HepG2 (cell line): Measurements from ENCODE around the gene KRTAP1-5. TPM values are rescaled to one million over a fixed set of nuclear protein-coding genes. Genes with fewer than 3 reads are reported as not detected.

Source experiments
- ATAC-seq: fragments of 200-7000 bp; cut with Tn5 transposase; 3 replicates; pipeline ENCODE4 v1.9.1; 2020; ENCODE audit warnings: mild to moderate bottlenecking, moderate library complexity
- BruUV-seq: library from RNA; stranded (reverse); fragments of 400-500 nt; replicated peaks from 2 replicates; lab custom pipeline; 2021; lab: Mats Ljungman, UMichigan
- CTCF ChIA-PET: fragments of 300-600 bp; formaldehyde crosslinking; extraction: SDS; loops from one replicate; lab custom pipeline; 2021; ENCODE audit warnings: low total read pairs, inconsistent platforms, low intra/inter-chr PET ratio; lab: Yijun Ruan, JAX
- POLR2A ChIA-PET: fragments of 350-600 bp; sonication (Branson Sonifier 250); formaldehyde crosslinking; loops from one replicate; lab custom pipeline; 2020; ENCODE audit warnings: antibody characterized with exemption, inconsistent platforms; lab: Yijun Ruan, JAX
- DNase-seq: peaks from one replicate; pipeline ENCODE4 v3.0.0-alpha.2; 2015; ENCODE audit warnings: low spot score
- FAIRE-seq: peaks from 3 replicates; lab custom pipeline; 2011; peaks lifted over from hg19 to GRCh38; lab: Jason Lieb, UNC
- H2AFZ ChIP-seq: one replicate; pipeline ENCODE4 v1.6.1; 2011; ENCODE audit warnings: low read length, inconsistent platforms
- H3K27ac ChIP-seq: fragments of 300-600 bp; 3 replicates; pipeline ENCODE4 v1.8.0; 2011; ENCODE audit warnings: mixed run types, mild to moderate bottlenecking, mixed read lengths, low read length, inconsistent platforms; ENCODE audit not compliant: insufficient read depth; ENCODE audit errors: extremely low read length
- H3K27me3 ChIP-seq, 2 experiments: fragments of 200-600 bp in 1 of 2; 2 replicates in 1 of 2; 3 replicates in 1 of 2; pipeline versions ENCODE4 v1.6.0 to v1.8.0; 2011; ENCODE audit warnings: low read length in 2 of 2, mild to moderate bottlenecking in 2 of 2, moderate library complexity in 2 of 2, inconsistent platforms in 1 of 2; ENCODE audit not compliant: insufficient read depth in 2 of 2, control insufficient read depth in 1 of 2
- H3K36me3 ChIP-seq, 2 experiments: fragments of 200-600 bp in 1 of 2; replicated peaks in 1 of 2; 2 replicates in 1 of 2; 3 replicates in 1 of 2; pipeline versions ENCODE4 v1.5.1 to v1.8.0; 2011; ENCODE audit warnings: low read length in 2 of 2, inconsistent platforms in 1 of 2; ENCODE audit not compliant: insufficient read depth in 2 of 2, control insufficient read depth in 1 of 2
- H3K4me1 ChIP-seq: 2 replicates; pipeline ENCODE4 v1.5.1; 2012; ENCODE audit warnings: low read length, inconsistent platforms; ENCODE audit not compliant: insufficient read depth
- H3K4me2 ChIP-seq: 2 replicates; pipeline ENCODE4 v1.6.0; 2011; ENCODE audit warnings: low read depth, low read length, inconsistent platforms
- H3K4me3 ChIP-seq, 3 experiments: fragments of 200-600 bp in 1 of 3; sonication (generic), shearing (Covaris generic) in 1 of 3; replicated peaks in 1 of 3; 2 replicates each; pipeline ENCODE4 v1.5.1; 2011 to 2016; ENCODE audit warnings: low read length in 3 of 3, inconsistent platforms in 2 of 3, low read depth in 2 of 3, mild to moderate bottlenecking in 2 of 3, control low read depth in 1 of 3, mixed read lengths in 1 of 3; ENCODE audit not compliant: insufficient read depth in 1 of 3
- H3K79me2 ChIP-seq: one replicate; pipeline ENCODE4 v1.6.1; 2011; ENCODE audit warnings: low read length, inconsistent platforms; ENCODE audit not compliant: insufficient read depth
- H3K9ac ChIP-seq: 2 replicates; pipeline ENCODE4 v1.6.0; 2011; ENCODE audit warnings: mild to moderate bottlenecking, low read depth, low read length, inconsistent platforms; ENCODE audit not compliant: insufficient read depth
- H3K9me3 ChIP-seq: 2 replicates; pipeline ENCODE4 v1.5.1; 2012; ENCODE audit warnings: mild to moderate bottlenecking, low read length
- H4K20me1 ChIP-seq: 2 replicates; pipeline ENCODE4 v1.6.0; 2011; ENCODE audit warnings: inconsistent platforms, mild to moderate bottlenecking, low read length, moderate library complexity; ENCODE audit not compliant: insufficient read depth
- CBX2 ChIP-seq, 2 experiments: fragments of 200-600 bp in 1 of 2; sonication (generic); formaldehyde crosslinking in 1 of 2; IDR thresholded peaks; 2 replicates each; pipeline versions ENCODE4 v1.7.0 to v1.8.1; 2018 to 2022; ENCODE audit warnings: low read depth in 2 of 2, low read length in 1 of 2, mild to moderate bottlenecking in 1 of 2, missing genetic modification reagents in 1 of 2
- DZIP1 ChIP-seq: sonication (generic); formaldehyde crosslinking; IDR thresholded peaks from 2 replicates; pipeline ENCODE4 v1.5.0; 2020; ENCODE audit warnings: mild to moderate bottlenecking, missing genetic modification reagents
- JUNB ChIP-seq: sonication (generic); formaldehyde crosslinking; IDR thresholded peaks from 2 replicates; pipeline ENCODE4 v1.8.0; 2022; ENCODE audit warnings: missing genetic modification reagents, mild to moderate bottlenecking, borderline replicate concordance
- TBP ChIP-seq: sonication (generic); formaldehyde crosslinking; IDR thresholded peaks from 2 replicates; pipeline ENCODE4 v1.5.0; 2020; ENCODE audit warnings: missing genetic modification reagents
- ZNF382 ChIP-seq: sonication (generic); formaldehyde crosslinking; IDR thresholded peaks from 2 replicates; pipeline ENCODE4 v1.5.0; 2020; ENCODE audit warnings: missing genetic modification reagents, mild to moderate bottlenecking, borderline replicate concordance
- WGBS: methylation state at CpG from one replicate; pipeline ENCODE4 v1.1.6; 2017; ENCODE audit warnings: low lambda C conversion rate; 5-methylcytosine and 5-hydroxymethylcytosine counted together
- in situ Hi-C: cut with HindIII; loops from 2 replicates; pipeline ENCODE4 v1.10.0; 2017; ENCODE audit warnings: low pct_unique_long_range_greater_than_20kb; ENCODE audit not compliant: extremely low pct_ligation_motif_present
- intact Hi-C: fragments of 100-400 bp; cut with micrococcal nuclease; formaldehyde crosslinking; loops from one replicate; pipeline ENCODE4 v1.10.0; 2022; ENCODE audit not compliant: unreplicated experiment
- polyA plus RNA-seq, 8 experiments: library from polyadenylated mRNA; depleted of rRNA in 3 of 8; stranded (reverse) in 7 of 8; unstranded in 1 of 8; fragments of >200 nt; fragmentation: Illumina TruSeq in 4 of 8; extraction: Trizol in 4 of 8; gene quantifications; 2 replicates each; pipeline versions ENCODE4 v1.2.1 to v1.2.3, GENCODE V29; 2011 to 2016; ENCODE audit warnings: low read depth in 4 of 8, missing spikeins in 1 of 8, mixed read lengths in 1 of 8; ENCODE audit not compliant: insufficient read depth in 1 of 8
- total RNA-seq, 5 experiments: library from RNA; depleted of rRNA; stranded (reverse); fragments of >200 nt; fragmentation: Illumina TruSeq; extraction: Trizol; gene quantifications; 2 replicates each; pipeline ENCODE4 v1.2.3, GENCODE V29; 2016; ENCODE audit warnings: low read depth in 1 of 5
- TF ChIP-seq, protein P1 (sequence below): sonication (generic); formaldehyde crosslinking; conservative IDR thresholded peaks from 2 replicates; pipeline ENCODE4 v1.4.0; 2020; ENCODE audit warnings: mild to moderate bottlenecking, missing genetic modification reagents, moderate library complexity

The KRTAP1-5 gene
- total and polyA plus RNA-seq, 2 of the 13 experiments (the other 11 are each of a cell fraction or from before 2014, with no cell fraction given) = 0.09 TPM; not detected in 1

DNA sequence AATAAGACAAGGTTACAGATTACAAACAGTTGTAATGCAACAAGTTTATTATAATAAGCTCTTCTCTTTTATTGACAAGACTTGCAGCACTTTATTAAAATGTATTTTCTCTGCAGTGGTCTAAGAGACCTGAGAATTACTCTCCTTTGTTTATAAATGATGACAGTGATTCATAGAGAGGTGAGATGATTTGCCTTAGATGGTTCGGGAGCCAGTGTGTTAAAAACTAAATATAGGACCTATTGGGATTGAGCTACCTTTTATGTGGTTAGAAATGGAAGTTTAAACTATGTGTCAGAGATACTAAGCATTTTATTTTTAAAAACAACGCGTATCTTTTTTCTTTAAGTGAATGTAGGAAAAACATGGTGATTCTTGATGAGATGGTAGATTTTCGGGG lies 30.2 kb downstream of the KRTAP1-5 start:
- no peaks in the 10 kb centered on the region for H3K36me3 ChIP-seq
- WGBS = 76% methylated on average over 4 of the region's 4 CpGs
- H3K4me3 ChIP-seq = no peak overlapping the region
- ATAC-seq = no peak
- no peak overlapping the region for H3K27ac ChIP-seq
- H3K4me2 ChIP-seq = no peak overlapping the region
- no peaks in the 10 kb centered on the region for H3K27me3 ChIP-seq
- intact Hi-C loops = no loop called here
- H3K9ac ChIP-seq = no peak overlapping the region
- no peak for FAIRE-seq
- ChIA-PET CTCF (no interaction called here), POLR2A (no interaction called here)
- TF ChIP-seq, protein P1, sequence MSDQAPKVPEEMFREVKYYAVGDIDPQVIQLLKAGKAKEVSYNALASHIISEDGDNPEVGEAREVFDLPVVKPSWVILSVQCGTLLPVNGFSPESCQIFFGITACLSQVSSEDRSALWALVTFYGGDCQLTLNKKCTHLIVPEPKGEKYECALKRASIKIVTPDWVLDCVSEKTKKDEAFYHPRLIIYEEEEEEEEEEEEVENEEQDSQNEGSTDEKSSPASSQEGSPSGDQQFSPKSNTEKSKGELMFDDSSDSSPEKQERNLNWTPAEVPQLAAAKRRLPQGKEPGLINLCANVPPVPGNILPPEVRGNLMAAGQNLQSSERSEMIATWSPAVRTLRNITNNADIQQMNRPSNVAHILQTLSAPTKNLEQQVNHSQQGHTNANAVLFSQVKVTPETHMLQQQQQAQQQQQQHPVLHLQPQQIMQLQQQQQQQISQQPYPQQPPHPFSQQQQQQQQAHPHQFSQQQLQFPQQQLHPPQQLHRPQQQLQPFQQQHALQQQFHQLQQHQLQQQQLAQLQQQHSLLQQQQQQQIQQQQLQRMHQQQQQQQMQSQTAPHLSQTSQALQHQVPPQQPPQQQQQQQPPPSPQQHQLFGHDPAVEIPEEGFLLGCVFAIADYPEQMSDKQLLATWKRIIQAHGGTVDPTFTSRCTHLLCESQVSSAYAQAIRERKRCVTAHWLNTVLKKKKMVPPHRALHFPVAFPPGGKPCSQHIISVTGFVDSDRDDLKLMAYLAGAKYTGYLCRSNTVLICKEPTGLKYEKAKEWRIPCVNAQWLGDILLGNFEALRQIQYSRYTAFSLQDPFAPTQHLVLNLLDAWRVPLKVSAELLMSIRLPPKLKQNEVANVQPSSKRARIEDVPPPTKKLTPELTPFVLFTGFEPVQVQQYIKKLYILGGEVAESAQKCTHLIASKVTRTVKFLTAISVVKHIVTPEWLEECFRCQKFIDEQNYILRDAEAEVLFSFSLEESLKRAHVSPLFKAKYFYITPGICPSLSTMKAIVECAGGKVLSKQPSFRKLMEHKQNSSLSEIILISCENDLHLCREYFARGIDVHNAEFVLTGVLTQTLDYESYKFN (CRISPR knock-in tag) = no peak
- TF ChIP-seq TBP = no peak
- TF ChIP-seq JUNB (CRISPR knock-in tag) = no peak
- TF ChIP-seq CBX2 (IDR thresholded peaks at IDR 0.05; ENCODE audit: low read depth, low read length) = no peak
- TF ChIP-seq CBX2 (CRISPR knock-in tag; IDR thresholded peaks at IDR 0.05; ENCODE audit: low read depth) = no peak
- TF ChIP-seq DZIP1 (CRISPR knock-in tag) = no peak
- no peak for TF ChIP-seq ZNF382 (CRISPR knock-in tag)
- DNase-seq = no peak
- peaks cover 13% of the 10 kb centered on the region for H3K4me1 ChIP-seq
- no peaks in the 10 kb centered on the region for H3K9me3 ChIP-seq
- no TSS peak for BruUV-seq
- no peak overlapping the region for H2AFZ ChIP-seq
- no peaks in the 10 kb centered on the region for H4K20me1 ChIP-seq
- in situ Hi-C loops = no loop called here
- H3K79me2 ChIP-seq = no peaks in the 10 kb centered on the region
